Psoas muscle (tissue), 8 donors: Measurements from ENCODE around the gene GTF2A1L. TPM values are rescaled to one million over a fixed set of nuclear protein-coding genes. Genes with fewer than 3 reads are reported as not detected.

ENCODE experiments used
- ATAC-seq, 4 donors: fragments of 200-7000 bp; cut with Tn5 transposase; one replicate each; pipeline ENCODE4 v1.9.1; 2020; ENCODE audit warnings: moderate library complexity in 3 of 4, mild to moderate bottlenecking in 2 of 4
- DNase-seq, 2 donors: peaks; one replicate each; pipeline ENCODE4 v3.0.0-alpha.2; 2020
- H3K27ac ChIP-seq: fragments of 200-600 bp; one replicate; pipeline ENCODE4 v1.8.0; 2022
- H3K27me3 ChIP-seq, 3 donors: fragments of 200-600 bp in 1 of 3; one replicate each; pipeline versions ENCODE4 v1.6.1 to v1.8.0; 2013 to 2022; ENCODE audit warnings: low read length in 2 of 3, mild to moderate bottlenecking in 2 of 3, moderate library complexity in 1 of 3; ENCODE audit not compliant: insufficient read depth in 3 of 3
- H3K36me3 ChIP-seq, 2 donors: fragments of 200-600 bp in 1 of 2; one replicate each; pipeline versions ENCODE4 v1.6.1 to v1.8.0; 2013 to 2022; ENCODE audit warnings: low read depth in 1 of 2, mild to moderate bottlenecking in 1 of 2, moderate library complexity in 1 of 2; ENCODE audit not compliant: insufficient read depth in 1 of 2
- H3K4me1 ChIP-seq: fragments of 200-600 bp; one replicate; pipeline ENCODE4 v1.8.0; 2022
- H3K4me3 ChIP-seq: fragments of 200-600 bp; one replicate; pipeline ENCODE4 v1.8.0; 2022; ENCODE audit warnings: mild to moderate bottlenecking
- H3K9me3 ChIP-seq: fragments of 200-600 bp; one replicate; pipeline ENCODE4 v1.8.0; 2022
- WGBS, 3 donors: extraction: QIAGEN DNeasy Blood & Tissue Kit; methylation state at CpG; one replicate each; pipeline versions ENCODE4 v1.1.6 to v1.1.7; 2013; 5-methylcytosine and 5-hydroxymethylcytosine counted together
- intact Hi-C, 2 donors: fragments of 100-400 bp; cut with DNase I; formaldehyde crosslinking; loops; one replicate each; pipeline versions ENCODE4 v1.11.0 to v1.14.2; 2022
- polyA plus RNA-seq, 3 donors: library from polyadenylated mRNA; stranded (reverse); fragments of 200-250 nt; gene quantifications; one replicate each; pipeline ENCODE4 v1.2.3, GENCODE V29; 2013
- total RNA-seq, 4 donors: library from RNA; stranded (reverse); fragmentation: NEBNext Ultra II Directional in 2 of 4; extraction: Animal tissue kit (Norgen Biotek cat#: 25700) in 2 of 4; gene quantifications; one replicate each; pipeline versions ENCODE4 v1.2.1 to v1.2.4, GENCODE V29; 2021 to 2023
- TF ChIP-seq, protein P1 (sequence below): fragments of 200-600 bp; IDR thresholded peaks from one replicate; pipeline ENCODE4 v1.8.0; 2022; ENCODE audit warnings: antibody characterized with exemption
- donor health status: healthy with polysubstance abuse.
- donor health status: DM: no; HTN: no; CAD: no; lungs with moderate emphysema.
- donor health status: Bipolar disorder and iron deficiency.
- donor health status: healthy.
- donor health status: DM: yes; HTN: yes; CAD: no.
- donor health status: DM: no; HTN: no; CAD: no.
- donor health status: DM: no; HTN: no; CAD: no.
- donor health status: DM: yes; HTN: yes; CAD: no.

GTF2A1L gene
- total and polyA plus RNA-seq, 7 donors, result 0.05 to 0.76 (median 0.39) TPM; not detected in 3

DNA sequence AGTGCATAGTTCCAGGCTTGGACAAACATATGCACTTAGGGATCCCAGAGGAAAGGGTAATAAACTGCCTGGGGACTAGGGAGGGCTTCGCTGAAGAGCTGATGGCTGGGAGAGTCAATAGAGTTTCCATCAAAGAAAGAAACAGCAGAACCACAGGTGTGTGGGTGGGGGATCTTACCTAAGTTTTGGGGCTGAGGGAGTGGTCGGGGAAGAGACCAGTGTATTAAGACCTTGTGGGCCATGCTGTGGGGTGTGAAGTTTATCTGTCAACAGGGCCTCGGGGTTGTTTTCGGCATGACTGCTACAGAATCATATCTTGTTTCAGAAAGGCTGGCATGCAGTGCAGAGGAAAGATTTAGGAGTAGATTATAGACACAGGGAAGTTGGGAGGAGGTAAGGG is 31.2 kb upstream of the GTF2A1L start:
- Histone ChIP-seq H3K27me3 (no peaks in the 10 kb centered on the region), H3K4me1 (no peaks in the 10 kb centered on the region), H3K9me3 (no peaks in the 10 kb centered on the region), H3K27ac (no peak overlapping the region), H3K4me3 (no peak overlapping the region), H3K36me3 (no peaks in the 10 kb centered on the region)
- no peak for ATAC-seq
- intact Hi-C loops, result no loop called here
- WGBS, 3 donors, result 56 to 60% (median 58%) methylated on average over 4 of the region's 4 CpGs
- TF ChIP-seq, protein P1, sequence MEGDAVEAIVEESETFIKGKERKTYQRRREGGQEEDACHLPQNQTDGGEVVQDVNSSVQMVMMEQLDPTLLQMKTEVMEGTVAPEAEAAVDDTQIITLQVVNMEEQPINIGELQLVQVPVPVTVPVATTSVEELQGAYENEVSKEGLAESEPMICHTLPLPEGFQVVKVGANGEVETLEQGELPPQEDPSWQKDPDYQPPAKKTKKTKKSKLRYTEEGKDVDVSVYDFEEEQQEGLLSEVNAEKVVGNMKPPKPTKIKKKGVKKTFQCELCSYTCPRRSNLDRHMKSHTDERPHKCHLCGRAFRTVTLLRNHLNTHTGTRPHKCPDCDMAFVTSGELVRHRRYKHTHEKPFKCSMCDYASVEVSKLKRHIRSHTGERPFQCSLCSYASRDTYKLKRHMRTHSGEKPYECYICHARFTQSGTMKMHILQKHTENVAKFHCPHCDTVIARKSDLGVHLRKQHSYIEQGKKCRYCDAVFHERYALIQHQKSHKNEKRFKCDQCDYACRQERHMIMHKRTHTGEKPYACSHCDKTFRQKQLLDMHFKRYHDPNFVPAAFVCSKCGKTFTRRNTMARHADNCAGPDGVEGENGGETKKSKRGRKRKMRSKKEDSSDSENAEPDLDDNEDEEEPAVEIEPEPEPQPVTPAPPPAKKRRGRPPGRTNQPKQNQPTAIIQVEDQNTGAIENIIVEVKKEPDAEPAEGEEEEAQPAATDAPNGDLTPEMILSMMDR, result no peak
- DNase-seq, result no peak

DNA sequence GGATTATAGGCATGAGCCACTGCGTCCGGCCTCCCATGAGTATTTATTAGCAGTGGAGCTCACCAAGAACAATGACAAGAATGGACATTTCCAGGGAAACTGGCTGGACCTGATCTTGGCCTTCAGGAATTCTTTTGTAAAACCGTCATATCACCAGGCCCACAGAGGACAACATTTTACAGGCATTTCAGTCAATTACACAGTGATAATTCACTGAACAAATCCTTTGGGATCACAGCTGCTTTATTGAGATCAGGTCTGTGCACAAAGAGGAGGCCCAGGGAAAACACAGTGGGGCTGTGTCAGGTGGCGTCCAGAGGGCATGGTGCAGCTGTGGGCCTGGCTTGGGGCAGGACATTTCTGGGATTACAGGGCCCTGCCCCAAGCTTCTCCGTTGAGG is 30.1 kb upstream of the GTF2A1L start:
- Histone ChIP-seq H3K36me3 (no peaks in the 10 kb centered on the region), H3K27ac (no peak overlapping the region), H3K4me3 (no peak overlapping the region), H3K27me3 (no peaks in the 10 kb centered on the region), H3K9me3 (no peaks in the 10 kb centered on the region), H3K4me1 (no peaks in the 10 kb centered on the region)
- TF ChIP-seq, protein P1, result no peak
- ATAC-seq (no peak), DNase-seq (no peak)
- intact Hi-C loops, result no loop called here
- 37 to 50% (median 42%) methylated on average over 5 of the region's 5 CpGs for WGBS, 3 donors

DNA sequence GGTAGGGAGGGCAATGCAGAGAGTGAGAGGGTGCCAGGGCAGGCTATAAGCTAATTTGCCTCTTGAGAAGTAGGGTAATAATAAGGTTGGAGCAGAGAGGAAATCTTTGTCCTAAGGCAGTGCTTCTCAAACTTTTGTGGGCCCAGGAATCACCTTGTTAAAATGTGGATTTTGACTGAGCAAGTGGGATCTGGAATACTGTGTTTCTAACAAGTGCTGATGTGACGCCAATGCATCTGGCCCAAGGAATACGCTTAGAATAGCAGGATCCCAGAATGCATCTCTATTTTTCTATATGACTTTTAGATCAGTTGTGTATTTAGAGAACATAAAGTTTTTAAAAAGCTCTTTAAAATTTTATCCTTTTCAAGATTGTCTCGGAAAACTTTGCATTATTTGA is 29.7 kb upstream of the GTF2A1L start:
- DNase-seq (no peak), ATAC-seq (no peak)
- Histone ChIP-seq H3K4me1 (no peaks in the 10 kb centered on the region), H3K9me3 (no peaks in the 10 kb centered on the region), H3K36me3 (no peaks in the 10 kb centered on the region), H3K4me3 (no peak overlapping the region), H3K27me3 (no peaks in the 10 kb centered on the region), H3K27ac (no peak overlapping the region)
- TF ChIP-seq, protein P1, result no peak
- intact Hi-C loops, result no loop called here
- 76 to 85% (median 78%) methylated on average over 3 of the region's 3 CpGs for WGBS, 3 donors

DNA sequence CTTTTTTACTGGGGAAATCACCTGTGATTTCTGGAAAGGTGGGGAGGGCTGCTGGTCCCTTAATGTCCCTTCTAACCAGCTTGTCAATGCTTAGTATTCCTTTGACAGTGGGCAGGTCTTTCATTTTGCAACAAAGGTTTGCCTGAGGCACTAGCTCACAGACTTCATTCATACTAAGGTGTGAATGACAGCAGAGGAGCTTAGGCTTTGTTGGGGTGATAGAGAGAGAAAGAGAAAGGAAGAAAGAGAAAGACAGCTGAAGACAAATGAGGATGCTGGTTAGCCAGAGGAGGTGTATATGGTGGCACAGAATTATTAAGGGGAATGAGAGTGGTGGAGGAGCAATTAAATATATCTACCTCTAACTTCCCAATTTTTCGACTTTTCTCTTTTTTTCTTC is 28.9 kb upstream of the GTF2A1L start:
- ATAC-seq, result no peak
- no peaks in the 10 kb centered on the region for H3K27me3 ChIP-seq
- no peak for DNase-seq
- H3K4me1 ChIP-seq, result no peaks in the 10 kb centered on the region
- WGBS, 3 donors, result 80 to 91% (median 86%) methylated on average over 1 of the region's 1 CpG
- intact Hi-C loops, result no loop called here
- no peaks in the 10 kb centered on the region for H3K36me3 ChIP-seq
- H3K27ac ChIP-seq, result no peak overlapping the region
- H3K4me3 ChIP-seq, result no peak overlapping the region
- TF ChIP-seq, protein P1, result no peak
- no peaks in the 10 kb centered on the region for H3K9me3 ChIP-seq

DNA sequence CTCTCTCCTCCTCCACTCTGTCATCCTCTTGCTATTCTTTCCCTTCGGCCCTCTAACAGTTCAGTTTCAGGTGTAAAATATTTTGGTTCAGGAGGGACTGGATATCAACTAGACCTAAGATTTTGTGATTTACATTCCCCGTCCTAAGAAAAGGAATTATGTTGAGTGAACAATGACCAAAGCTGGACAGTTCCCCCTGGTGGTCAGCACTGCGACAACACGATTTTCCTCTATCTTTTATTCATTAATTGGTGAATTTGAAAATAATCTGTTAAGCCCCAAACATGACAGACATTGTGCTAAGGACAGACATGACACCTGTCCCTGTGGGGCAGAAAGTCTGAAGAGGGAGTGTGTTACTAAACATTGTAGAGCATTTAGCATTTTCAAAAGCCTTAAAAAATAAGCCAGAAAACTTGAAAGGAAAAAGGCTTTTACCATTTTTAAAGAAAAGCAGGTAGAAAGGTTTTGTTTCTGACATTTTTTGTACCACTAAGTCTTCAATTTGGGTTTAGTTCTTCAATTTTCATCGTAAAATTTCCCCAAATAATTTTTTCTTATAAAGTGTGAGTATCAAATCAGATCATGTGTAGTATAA is 28.4 kb upstream of the GTF2A1L start:
- ATAC-seq, result no peak
- Histone ChIP-seq H3K36me3 (no peaks in the 10 kb centered on the region), H3K27ac (no peak overlapping the region), H3K27me3 (no peaks in the 10 kb centered on the region), H3K4me1 (no peaks in the 10 kb centered on the region), H3K9me3 (no peaks in the 10 kb centered on the region), H3K4me3 (no peak overlapping the region)
- DNase-seq, result peak in 1 of 2 donors; percentile 17
- TF ChIP-seq, protein P1, result peak; percentile 56
- WGBS, 3 donors, result 24 to 31% (median 28%) methylated on average over 5 of the region's 5 CpGs
- intact Hi-C loops, result no loop called here
